GM23248 (cell line): ENCODE data around the gene CALN1.

Experiments used
- EZH2 ChIP-seq: fragments of 200-600 bp; sonication (generic); IDR thresholded peaks from 2 replicates; pipeline ENCODE4 v1.6.1; 2018; ENCODE audit warnings: antibody characterized with exemption, mild to moderate bottlenecking; ENCODE audit not compliant: insufficient read depth, poor library complexity, severe bottlenecking
- EZH2phosphoT487 ChIP-seq: fragments of 200-600 bp; sonication (generic); IDR thresholded peaks from 2 replicates; pipeline ENCODE4 v1.6.1; 2018; ENCODE audit warnings: antibody characterized with exemption, moderate library complexity, mild to moderate bottlenecking, low read depth; ENCODE audit not compliant: insufficient read depth

GRCh38 chr7:72057231-72057630, 354.9 kb downstream of the CALN1 start:
- no peak for TF ChIP-seq EZH2
- no peak for TF ChIP-seq EZH2phosphoT487
